Measurements from ENCODE around the gene ARL1. TPM values are rescaled to one million over a fixed set of nuclear protein-coding genes. Genes with fewer than 3 reads are reported as not detected.

ARL1 gene
- total and polyA plus RNA-seq, 2 of the 4 experiments (the other 2 are of a cell fraction), result 124 to 163 TPM

DNA sequence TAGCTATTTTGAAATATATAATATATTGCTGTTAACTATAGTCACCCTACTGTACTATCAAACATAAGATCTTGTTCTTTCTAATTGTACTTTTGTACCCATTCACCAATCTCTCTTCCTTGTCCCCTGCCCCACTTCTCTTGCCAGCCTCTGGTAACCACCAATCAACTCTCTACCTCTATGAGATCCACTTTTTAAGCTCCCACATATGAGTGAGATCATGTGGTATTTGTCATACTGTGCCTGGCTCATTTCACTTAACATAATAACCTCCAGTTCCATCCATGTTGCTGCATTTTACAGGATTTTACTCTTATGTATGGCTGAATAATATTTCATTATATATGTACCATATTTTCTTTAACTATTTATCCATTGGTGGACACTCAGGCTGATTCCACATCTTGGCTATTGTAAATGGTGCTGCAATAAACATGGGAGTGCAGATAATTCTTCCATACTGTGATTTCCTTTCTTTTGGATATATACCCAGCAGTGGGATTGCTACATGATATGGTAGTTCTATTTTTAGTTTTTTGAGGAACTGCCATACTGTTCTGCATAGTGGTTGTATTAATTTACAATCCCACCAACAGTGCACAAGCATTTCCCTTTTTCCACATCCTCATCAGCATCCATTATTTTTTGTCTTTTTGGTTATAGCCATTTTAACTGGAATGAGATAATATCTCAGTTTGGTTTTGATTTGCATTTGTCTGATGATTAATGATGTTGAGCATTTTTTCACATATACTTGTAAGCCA is 34.1 kb upstream of the ARL1 start:
- H3K9ac ChIP-seq (ENCODE audit: low read depth, low read length), result no peak overlapping the region
- DNase-seq (no peak), ATAC-seq (ENCODE audit: low read depth) (no peak)
- H3K4me2 ChIP-seq (ENCODE audit: low read depth, low read length), result no peak overlapping the region
- H4K91ac ChIP-seq (ENCODE audit: insufficient read depth, low read depth, low read length), result no peak overlapping the region
- H2AK9ac ChIP-seq (replicated peaks; ENCODE audit: low read depth, low read length, poor library complexity), result no peak overlapping the region
- no peak for TF ChIP-seq FOS (IDR thresholded peaks at IDR 0.05; ENCODE audit: low read depth, low read length)
- no peaks in the 10 kb centered on the region for H3K79me1 ChIP-seq (ENCODE audit: low read depth in 1 of 2, low read length in 2 of 2)
- H3K4me1 ChIP-seq (ENCODE audit: control insufficient read depth, insufficient read depth, low read length), result no peaks in the 10 kb centered on the region
- no peak overlapping the region for H3K14ac ChIP-seq (replicated peaks; ENCODE audit: low read depth, low read length)
- in situ Hi-C loops (cut with MboI; ENCODE audit: low sequenced_read_pairs), result no loop called here
- intact Hi-C loops (cut with micrococcal nuclease), result no loop called here
- H4K8ac ChIP-seq (ENCODE audit: low read depth in 2 of 2, low read length in 2 of 2), result no peak overlapping the region
- no TSS peak for BruUV-seq (replicated peaks)
- H3K4me3 ChIP-seq (ENCODE audit: insufficient read depth, low read depth, low read length), result no peak overlapping the region
- H2AFZ ChIP-seq (replicated peaks; ENCODE audit: low read length, poor library complexity), result no peak overlapping the region
- POLR2A ChIA-PET (ENCODE audit: unreplicated experiment), result no interaction called here
- no peak overlapping the region for H2BK20ac ChIP-seq (ENCODE audit: low read depth, low read length)
- H2BK15ac ChIP-seq (ENCODE audit: low read depth, low read length), result no peak overlapping the region
- H3K36me3 ChIP-seq (ENCODE audit: control insufficient read depth, insufficient read depth, low read length), result no peaks in the 10 kb centered on the region
- H2BK5ac ChIP-seq (ENCODE audit: low read depth, low read length, poor library complexity, severe bottlenecking), result no peak overlapping the region
- no peak overlapping the region for H3K27ac ChIP-seq (ENCODE audit: insufficient read depth, low read length)
- no peak overlapping the region for H3K18ac ChIP-seq (ENCODE audit: low read depth, low read length)
- no peaks in the 10 kb centered on the region for H4K20me1 ChIP-seq (ENCODE audit: insufficient read depth, low read length)
- H3K4ac ChIP-seq (ENCODE audit: low read depth, low read length), result no peak overlapping the region
- no peaks in the 10 kb centered on the region for H3K9me1 ChIP-seq (ENCODE audit: insufficient read depth, low read length)
- H4K5ac ChIP-seq (ENCODE audit: low read depth, low read length), result no peak overlapping the region
- CTCF ChIA-PET, result no interaction called here
- H3K56ac ChIP-seq (ENCODE audit: extremely low read depth, insufficient read depth, low read length), result no peak overlapping the region
- dilution Hi-C loops (cut with HindIII; ENCODE audit: low sequenced_read_pairs, unreplicated experiment), result no loop called here
- H2AK5ac ChIP-seq (ENCODE audit: low read depth, low read length), result no peak overlapping the region
- no peaks in the 10 kb centered on the region; the same call in 1 of the 2 replicates for H3K9me3 ChIP-seq (ENCODE audit: control insufficient read depth, insufficient read depth, low read length)
- H2BK120ac ChIP-seq (ENCODE audit: low read depth, low read length), result no peak overlapping the region
- no peak overlapping the region for H3K23ac ChIP-seq (ENCODE audit: low read depth, low read length)
- H3K27me3 ChIP-seq (ENCODE audit: control insufficient read depth, insufficient read depth, low read length), result no peaks in the 10 kb centered on the region
